HepG2 (cell line): Measurements from ENCODE around the gene PTH2. TPM values are rescaled to one million over a fixed set of nuclear protein-coding genes. Genes with fewer than 3 reads are reported as not detected.

Source experiments
- AGO1 ChIP-seq: fragments of 200-400 bp; formaldehyde crosslinking; IDR thresholded peaks from 2 replicates; pipeline ENCODE4 v1.6.1; 2017; ENCODE audit warnings: mild to moderate bottlenecking, low read depth, low read length, moderate library complexity; ENCODE audit not compliant: poor library complexity, severe bottlenecking
- BCL6 ChIP-seq: IDR thresholded peaks from 2 replicates; pipeline ENCODE4 v1.6.1; 2016; ENCODE audit warnings: missing genetic modification reagents, missing compliant biosample characterization
- CTCF ChIP-seq: sonication (generic); formaldehyde crosslinking; IDR thresholded peaks from 2 replicates; pipeline ENCODE4 v1.5.0; 2020; ENCODE audit warnings: mild to moderate bottlenecking, missing genetic modification reagents, moderate library complexity
- EP300 ChIP-seq, 3 experiments: sonication (generic) in 1 of 3; formaldehyde crosslinking in 1 of 3; IDR thresholded peaks; 2 replicates each; pipeline versions ENCODE4 v1.5.1 to v1.6.1; 2011 to 2020; ENCODE audit warnings: low read depth in 2 of 3, low read length in 2 of 3, borderline replicate concordance in 1 of 3, improper control_type of control experiment in 1 of 3, mild to moderate bottlenecking in 1 of 3, missing genetic modification reagents in 1 of 3, moderate library complexity in 1 of 3
- GPN1 ChIP-seq: sonication (generic); formaldehyde crosslinking; IDR thresholded peaks from 2 replicates; pipeline ENCODE4 v1.5.1; 2020; ENCODE audit warnings: missing genetic modification reagents, borderline replicate concordance
- KMT2B ChIP-seq: IDR thresholded peaks from 2 replicates; pipeline ENCODE4 v1.6.1; 2016; ENCODE audit warnings: missing genetic modification reagents, missing compliant biosample characterization
- MIER3 ChIP-seq: IDR thresholded peaks from 2 replicates; pipeline ENCODE4 v1.6.1; 2016; ENCODE audit warnings: missing compliant biosample characterization, borderline replicate concordance
- MTA1 ChIP-seq: sonication (generic); formaldehyde crosslinking; IDR thresholded peaks from 2 replicates; pipeline ENCODE4 v1.4.0; 2020; ENCODE audit warnings: missing genetic modification reagents, mild to moderate bottlenecking, borderline replicate concordance
- NFIB ChIP-seq: sonication (generic); formaldehyde crosslinking; IDR thresholded peaks from 2 replicates; pipeline ENCODE4 v1.9.0; 2021; ENCODE audit warnings: missing genetic modification reagents, mild to moderate bottlenecking, borderline replicate concordance
- RFXANK ChIP-seq: IDR thresholded peaks from 2 replicates; pipeline ENCODE4 v1.6.1; 2016
- RNF219 ChIP-seq: sonication (generic); formaldehyde crosslinking; IDR thresholded peaks from 2 replicates; pipeline ENCODE4 v1.5.0; 2020; ENCODE audit warnings: mild to moderate bottlenecking, missing genetic modification reagents
- RORA ChIP-seq: sonication (generic); formaldehyde crosslinking; IDR thresholded peaks from 2 replicates; pipeline ENCODE4 v1.5.0; 2020; ENCODE audit warnings: mild to moderate bottlenecking, missing genetic modification reagents, moderate library complexity
- SRSF9 ChIP-seq: fragments of 200-400 bp; formaldehyde crosslinking; IDR thresholded peaks from 2 replicates; pipeline ENCODE4 v1.6.1; 2018; ENCODE audit warnings: borderline replicate concordance, mild to moderate bottlenecking, low read depth, low read length; ENCODE audit not compliant: insufficient read depth, poor library complexity, severe bottlenecking
- TCF7L2 ChIP-seq: IDR thresholded peaks from 2 replicates; pipeline ENCODE4 v1.6.1; 2011; ENCODE audit warnings: mild to moderate bottlenecking, low read depth, low read length, moderate library complexity
- ZBED4 ChIP-seq: sonication (generic); formaldehyde crosslinking; IDR thresholded peaks from 2 replicates; pipeline ENCODE4 v1.4.0; 2020; ENCODE audit warnings: missing genetic modification reagents, borderline replicate concordance
- ZGPAT ChIP-seq: IDR thresholded peaks from 2 replicates; pipeline ENCODE4 v1.6.1; 2016; ENCODE audit warnings: mild to moderate bottlenecking
- ZNF747 ChIP-seq: sonication (generic); formaldehyde crosslinking; IDR thresholded peaks from 2 replicates; pipeline ENCODE4 v1.8.1; 2023; ENCODE audit warnings: missing genetic modification reagents, mild to moderate bottlenecking, borderline replicate concordance
- ZNF878 ChIP-seq: sonication (generic); formaldehyde crosslinking; IDR thresholded peaks from 2 replicates; pipeline ENCODE4 v1.8.1; 2023; ENCODE audit warnings: mild to moderate bottlenecking, missing genetic modification reagents, moderate library complexity
- ZSCAN31 ChIP-seq: sonication (generic); formaldehyde crosslinking; IDR thresholded peaks from 2 replicates; pipeline ENCODE4 v1.5.0; 2020; ENCODE audit warnings: low read depth, mild to moderate bottlenecking, missing genetic modification reagents
- polyA plus RNA-seq, 8 experiments: library from polyadenylated mRNA; depleted of rRNA in 3 of 8; stranded (reverse) in 7 of 8; unstranded in 1 of 8; fragments of >200 nt; fragmentation: Illumina TruSeq in 4 of 8; extraction: Trizol in 4 of 8; gene quantifications; 2 replicates each; pipeline versions ENCODE4 v1.2.1 to v1.2.3, GENCODE V29; 2011 to 2016; ENCODE audit warnings: low read depth in 4 of 8, missing spikeins in 1 of 8, mixed read lengths in 1 of 8; ENCODE audit not compliant: insufficient read depth in 1 of 8
- total RNA-seq, 5 experiments: library from RNA; depleted of rRNA; stranded (reverse); fragments of >200 nt; fragmentation: Illumina TruSeq; extraction: Trizol; gene quantifications; 2 replicates each; pipeline ENCODE4 v1.2.3, GENCODE V29; 2016; ENCODE audit warnings: low read depth in 1 of 5

The PTH2 gene
- total and polyA plus RNA-seq, 2 of the 13 experiments (the other 11 are each of a cell fraction or from before 2014, with no cell fraction given) = not detected

GRCh38 chr19:49451430-49452181 lies 28.4 kb upstream of the PTH2 start, which contains the start of gene PIH1D1 (continued):
- TF ChIP-seq CTCF (peak; percentile 23; the same call in 1 of the 2 replicates), BCL6 (no peak), ZSCAN31 (peak; percentile 20; the same call in 1 of the 2 replicates), MIER3 (CRISPR knock-in tag) (no peak), RORA (no peak), RFXANK (CRISPR knock-in tag) (no peak), NFIB (CRISPR knock-in tag) (no peak), TCF7L2 (no peak), ZNF747 (peak; percentile 47; the same call in 1 of the 2 replicates), MTA1 (CRISPR knock-in tag) (no peak), ZNF878 (CRISPR knock-in tag) (peak; percentile 31; the same call in 1 of the 2 replicates), ZGPAT (CRISPR knock-in tag) (no peak), KMT2B (peak; percentile 78; the same call in 1 of the 2 replicates), RNF219 (CRISPR knock-in tag) (no peak), EP300 (IDR thresholded peaks at IDR 0.05; ENCODE audit: low read depth in 2 of 2, low read length in 2 of 2) (no peak), EP300 (CRISPR knock-in tag; IDR thresholded peaks at IDR 0.05; ENCODE audit: borderline replicate concordance) (no peak), AGO1 (no peak), SRSF9 (no peak), ZBED4 (CRISPR knock-in tag) (no peak), GPN1 (CRISPR knock-in tag) (no peak)
